ENCODE data around the gene GRK4.
A peak's percentile ranks its signal among the peaks of the same experiment; 100 is the strongest.

The GRK4 gene

DNA sequence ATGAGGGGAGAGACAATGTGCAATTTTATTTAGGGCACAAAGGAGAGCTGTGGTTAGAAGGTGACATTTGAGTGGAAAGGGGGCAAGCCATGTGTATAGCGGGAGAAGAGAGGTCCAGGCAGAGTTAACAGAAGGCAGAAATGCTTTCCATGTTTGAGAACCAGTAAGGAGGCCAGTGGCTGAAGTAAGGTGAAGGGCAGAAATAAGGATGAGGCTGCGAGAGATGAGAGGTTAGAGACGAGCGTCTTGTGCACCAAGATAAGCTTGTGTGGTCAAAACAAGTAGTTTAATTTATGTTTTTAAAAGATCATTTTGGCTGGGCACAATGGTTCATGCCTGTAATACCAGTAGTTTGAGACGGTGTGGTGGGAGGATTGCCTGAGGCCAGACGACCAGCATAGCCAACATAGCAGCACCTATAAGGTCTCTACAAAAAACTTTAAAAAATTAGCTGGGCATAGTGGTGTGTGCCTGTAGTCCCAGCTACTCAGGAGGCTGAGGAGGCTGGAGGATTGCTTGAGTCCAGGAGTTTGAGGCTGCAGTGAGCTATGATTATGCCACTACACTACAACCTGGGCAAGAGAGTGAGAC lies 119.6 kb downstream of the GRK4 start:
- H3K4me1 Mint-ChIP-seq = peaks cover 14% of the 10 kb centered on the region
- no peaks in the 10 kb centered on the region for H3K9me3 Mint-ChIP-seq
- H3K27ac Mint-ChIP-seq = peak overlapping the region; percentile 4
- TF ChIP-seq, protein P1, sequence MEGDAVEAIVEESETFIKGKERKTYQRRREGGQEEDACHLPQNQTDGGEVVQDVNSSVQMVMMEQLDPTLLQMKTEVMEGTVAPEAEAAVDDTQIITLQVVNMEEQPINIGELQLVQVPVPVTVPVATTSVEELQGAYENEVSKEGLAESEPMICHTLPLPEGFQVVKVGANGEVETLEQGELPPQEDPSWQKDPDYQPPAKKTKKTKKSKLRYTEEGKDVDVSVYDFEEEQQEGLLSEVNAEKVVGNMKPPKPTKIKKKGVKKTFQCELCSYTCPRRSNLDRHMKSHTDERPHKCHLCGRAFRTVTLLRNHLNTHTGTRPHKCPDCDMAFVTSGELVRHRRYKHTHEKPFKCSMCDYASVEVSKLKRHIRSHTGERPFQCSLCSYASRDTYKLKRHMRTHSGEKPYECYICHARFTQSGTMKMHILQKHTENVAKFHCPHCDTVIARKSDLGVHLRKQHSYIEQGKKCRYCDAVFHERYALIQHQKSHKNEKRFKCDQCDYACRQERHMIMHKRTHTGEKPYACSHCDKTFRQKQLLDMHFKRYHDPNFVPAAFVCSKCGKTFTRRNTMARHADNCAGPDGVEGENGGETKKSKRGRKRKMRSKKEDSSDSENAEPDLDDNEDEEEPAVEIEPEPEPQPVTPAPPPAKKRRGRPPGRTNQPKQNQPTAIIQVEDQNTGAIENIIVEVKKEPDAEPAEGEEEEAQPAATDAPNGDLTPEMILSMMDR (IDR thresholded peaks at IDR 0.05) = no peak
- no peak for DNase-seq
- peaks cover 56% of the 10 kb centered on the region for H3K36me3 Mint-ChIP-seq (ENCODE audit: low read depth)
- H3K4me3 Mint-ChIP-seq = no peak overlapping the region
- H3K27me3 Mint-ChIP-seq (ENCODE audit: low read depth, poor library complexity) = no peaks in the 10 kb centered on the region

DNA sequence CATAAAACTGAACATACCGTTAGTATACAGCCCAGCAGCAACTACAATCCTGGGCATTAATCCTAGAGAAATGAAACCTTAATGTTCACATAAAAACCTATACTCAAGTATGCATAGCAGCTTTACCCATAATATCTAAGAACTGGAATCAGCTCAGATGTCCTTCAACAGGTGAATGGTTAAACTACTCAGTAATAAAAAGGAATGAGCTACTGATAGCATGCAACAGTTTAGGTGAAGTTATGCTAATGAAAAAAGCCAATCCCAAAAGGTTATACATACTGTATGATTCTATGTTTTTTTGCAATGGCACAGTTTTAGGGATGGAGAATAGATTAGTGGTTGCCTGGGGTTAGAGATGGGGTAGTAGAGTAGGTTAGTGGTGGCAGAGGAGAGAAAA lies 120.4 kb downstream of the GRK4 start:
- TF ChIP-seq, protein P1 (IDR thresholded peaks at IDR 0.05) = no peak
- peaks cover 10% of the 10 kb centered on the region for H3K4me1 Mint-ChIP-seq
- H3K9me3 Mint-ChIP-seq = no peaks in the 10 kb centered on the region
- H3K27ac Mint-ChIP-seq = no peak overlapping the region
- peaks cover 59% of the 10 kb centered on the region for H3K36me3 Mint-ChIP-seq (ENCODE audit: low read depth)
- no peak overlapping the region for H3K4me3 Mint-ChIP-seq
- no peak for DNase-seq
- no peaks in the 10 kb centered on the region for H3K27me3 Mint-ChIP-seq (ENCODE audit: low read depth, poor library complexity)

DNA sequence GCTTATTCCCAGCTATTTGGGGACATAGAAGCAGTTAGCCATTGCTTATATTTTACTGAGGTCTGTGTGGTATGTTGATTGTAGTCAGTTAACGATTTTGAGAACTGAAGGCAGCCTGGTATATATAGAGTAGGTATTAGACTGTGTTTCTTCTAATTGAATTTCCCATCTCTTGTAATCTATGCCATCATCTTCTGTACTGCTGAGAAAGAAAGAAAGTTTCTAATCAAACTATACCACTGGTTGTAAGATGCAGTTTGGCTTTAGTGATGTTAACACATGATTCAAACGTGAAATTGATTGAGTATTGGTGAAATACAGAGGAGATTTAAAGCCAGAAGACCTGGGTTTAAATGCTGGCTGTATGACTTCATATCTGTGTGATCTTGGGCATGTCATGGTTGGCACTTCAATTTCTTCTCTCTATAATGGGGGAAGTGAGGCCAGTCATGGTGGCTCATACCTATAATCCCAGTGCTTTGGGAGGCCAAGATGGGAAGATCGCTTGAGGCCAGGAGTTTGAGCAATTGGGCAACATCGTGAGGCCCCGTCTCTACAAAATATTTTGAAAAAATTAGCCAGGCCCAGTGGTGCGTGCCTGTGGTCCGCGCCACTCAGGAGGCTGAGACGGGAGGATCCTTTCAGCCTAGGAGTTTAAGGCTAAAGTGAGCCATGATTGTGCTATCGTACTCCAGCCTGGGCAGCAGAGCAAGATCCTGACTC lies 122.7 kb downstream of the GRK4 start:
- Mint-ChIP-seq H3K27me3 (ENCODE audit: low read depth, poor library complexity) (no peaks in the 10 kb centered on the region), H3K27ac (no peak overlapping the region), H3K9me3 (no peaks in the 10 kb centered on the region), H3K36me3 (ENCODE audit: low read depth) (peaks cover 59% of the 10 kb centered on the region), H3K4me3 (no peak overlapping the region), H3K4me1 (no peaks in the 10 kb centered on the region)
- TF ChIP-seq, protein P1 (IDR thresholded peaks at IDR 0.05) = no peak
- no peak for DNase-seq

DNA sequence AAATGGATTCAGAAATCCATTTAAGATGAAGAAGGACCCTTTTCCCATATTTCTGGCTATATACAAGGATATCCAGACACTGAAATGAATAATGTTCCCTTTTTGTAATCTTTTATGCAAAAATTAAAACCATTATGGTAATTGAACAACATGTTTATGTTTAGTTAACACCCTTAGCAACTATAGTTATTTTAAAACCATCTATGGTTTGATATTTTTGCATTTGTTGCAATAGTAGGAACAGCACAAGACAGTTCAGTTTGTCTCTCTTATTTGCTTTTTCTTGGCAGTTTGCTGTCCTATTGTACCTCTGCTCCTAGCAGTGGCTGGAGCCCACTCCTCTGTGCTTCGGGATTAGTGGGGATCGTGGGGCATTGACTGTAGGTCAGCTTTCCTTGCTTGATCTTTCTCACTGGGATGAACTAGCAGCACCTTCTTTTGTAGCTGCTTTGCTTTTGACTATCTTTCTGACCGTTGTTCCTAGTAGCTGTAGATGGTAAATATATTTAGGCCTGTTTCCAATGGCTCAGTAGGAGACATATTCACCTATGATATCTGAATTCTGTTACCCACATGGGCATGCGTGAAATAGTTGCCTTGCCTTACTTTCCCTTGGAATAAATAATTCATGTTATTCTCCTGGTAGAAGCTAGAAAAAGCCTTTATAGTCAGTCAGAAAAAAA lies 123.9 kb downstream of the GRK4 start:
- H3K4me1 Mint-ChIP-seq = no peaks in the 10 kb centered on the region
- peaks cover 64% of the 10 kb centered on the region for H3K36me3 Mint-ChIP-seq (ENCODE audit: low read depth)
- TF ChIP-seq, protein P1 (IDR thresholded peaks at IDR 0.05) = no peak
- no peak for DNase-seq
- H3K27ac Mint-ChIP-seq = no peak overlapping the region
- no peak overlapping the region for H3K4me3 Mint-ChIP-seq
- H3K27me3 Mint-ChIP-seq (ENCODE audit: low read depth, poor library complexity) = no peaks in the 10 kb centered on the region
- H3K9me3 Mint-ChIP-seq = no peaks in the 10 kb centered on the region
